Vagina (tissue), 2 donors: ENCODE results near the gene BCAS3. TPM values are rescaled to one million over a fixed set of nuclear protein-coding genes. Genes with fewer than 3 reads are reported as not detected.
"Not testable (repeated sequence)": the region's sequence is repeated elsewhere in the genome, so short reads cannot be mapped to it uniquely, and the experiment has no call there.

Experiments used
- DNase-seq, 2 donors: peaks; one replicate each; pipeline ENCODE4 v3.0.0-alpha.2; 2017; ENCODE audit errors: extremely low spot score in 2 of 2
- H3K27ac ChIP-seq: fragments of 200-600 bp; sonication (generic); one replicate; pipeline ENCODE4 v1.5.1; 2019
- H3K27me3 ChIP-seq: fragments of 200-600 bp; sonication (generic); one replicate; pipeline ENCODE4 v1.5.1; 2019
- H3K36me3 ChIP-seq, 2 donors: fragments of 200-600 bp; sonication (generic); one replicate each; pipeline ENCODE4 v1.5.1; 2017 to 2019
- H3K4me1 ChIP-seq: fragments of 200-600 bp; sonication (generic); one replicate; pipeline ENCODE4 v1.5.1; 2019
- H3K4me3 ChIP-seq, 2 donors: fragments of 200-600 bp; sonication (generic); 1 replicate in 1 of 2; 2 replicates in 1 of 2; pipeline ENCODE4 v1.5.1; 2016 to 2019
- H3K9me3 ChIP-seq: fragments of 200-600 bp; sonication (generic); one replicate; pipeline ENCODE4 v1.5.1; 2019
- POLR2A ChIP-seq, 2 donors: fragments of 450-650 bp; IDR thresholded peaks; one replicate each; pipeline ENCODE4 v1.6.1; 2017; ENCODE audit warnings: antibody characterized with exemption in 2 of 2, mild to moderate bottlenecking in 2 of 2, moderate library complexity in 2 of 2
- POLR2AphosphoS5 ChIP-seq, 2 donors: sonication (generic); formaldehyde crosslinking; IDR thresholded peaks; one replicate each; pipeline ENCODE4 v1.9.0; 2017; ENCODE audit warnings: antibody characterized with exemption in 2 of 2, mild to moderate bottlenecking in 2 of 2, low read depth in 1 of 2; ENCODE audit not compliant: insufficient read depth in 1 of 2
- intact Hi-C: fragments of 100-400 bp; cut with DNase I; formaldehyde crosslinking; loops from one replicate; pipeline ENCODE4 v1.15.1; 2023
- total RNA-seq: library from RNA; depleted of rRNA; stranded (reverse); fragments of >200 nt; gene quantifications from one replicate; pipeline ENCODE4 v1.2.3, GENCODE V29; 2016
- TF ChIP-seq, protein P1 (sequence below), 3 experiments: fragments of 450-650 bp in 2 of 3; fragments of 200-600 bp in 1 of 3; sonication (generic) in 1 of 3; IDR thresholded peaks; one replicate each; pipeline ENCODE4 v1.5.1; 2017 to 2019; ENCODE audit warnings: antibody characterized with exemption in 3 of 3, mild to moderate bottlenecking in 2 of 3, moderate library complexity in 2 of 3

BCAS3 gene
- total RNA-seq, 1 donor from 2014 or later: 33.1 TPM

DNA sequence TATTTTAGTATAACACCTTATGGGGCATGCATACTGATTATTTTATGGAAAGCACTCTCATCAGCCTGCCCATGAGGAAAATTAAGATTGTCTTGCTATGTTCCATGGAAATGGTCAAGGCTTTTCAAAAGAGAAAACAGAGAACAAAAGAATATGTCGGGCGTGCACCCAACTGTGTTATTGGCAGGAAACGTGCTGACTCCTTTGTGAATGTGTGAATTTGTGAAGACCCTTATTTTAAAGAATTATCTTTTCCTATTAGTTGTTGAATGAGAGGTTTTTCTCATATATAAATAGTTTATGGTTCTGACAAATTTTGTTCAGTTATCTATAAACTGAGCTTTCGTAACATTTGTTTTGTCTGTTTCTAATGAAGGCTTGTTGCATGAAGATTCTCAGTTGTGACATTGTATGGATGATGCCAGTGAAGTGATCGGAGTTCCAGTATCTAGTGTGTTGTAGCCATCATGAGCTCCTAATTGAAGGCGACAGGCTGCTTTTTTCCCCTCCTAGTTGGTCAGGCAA is 180.0 kb downstream of the BCAS3 start:
- Histone ChIP-seq H3K4me3 (no peak overlapping the region), H3K36me3 (no peaks in the 10 kb centered on the region), H3K9me3 (no peaks in the 10 kb centered on the region), H3K4me1 (no peaks in the 10 kb centered on the region), H3K27me3 (no peaks in the 10 kb centered on the region), H3K27ac (no peak overlapping the region)
- DNase-seq: no peak
- intact Hi-C loops: no loop called here
- no peak for TF ChIP-seq POLR2AphosphoS5 (IDR thresholded peaks at IDR 0.05; ENCODE audit: insufficient read depth in 1 of 2, low read depth in 1 of 2)
- TF ChIP-seq POLR2A (IDR thresholded peaks at IDR 0.05): no peak
- TF ChIP-seq, protein P1, sequence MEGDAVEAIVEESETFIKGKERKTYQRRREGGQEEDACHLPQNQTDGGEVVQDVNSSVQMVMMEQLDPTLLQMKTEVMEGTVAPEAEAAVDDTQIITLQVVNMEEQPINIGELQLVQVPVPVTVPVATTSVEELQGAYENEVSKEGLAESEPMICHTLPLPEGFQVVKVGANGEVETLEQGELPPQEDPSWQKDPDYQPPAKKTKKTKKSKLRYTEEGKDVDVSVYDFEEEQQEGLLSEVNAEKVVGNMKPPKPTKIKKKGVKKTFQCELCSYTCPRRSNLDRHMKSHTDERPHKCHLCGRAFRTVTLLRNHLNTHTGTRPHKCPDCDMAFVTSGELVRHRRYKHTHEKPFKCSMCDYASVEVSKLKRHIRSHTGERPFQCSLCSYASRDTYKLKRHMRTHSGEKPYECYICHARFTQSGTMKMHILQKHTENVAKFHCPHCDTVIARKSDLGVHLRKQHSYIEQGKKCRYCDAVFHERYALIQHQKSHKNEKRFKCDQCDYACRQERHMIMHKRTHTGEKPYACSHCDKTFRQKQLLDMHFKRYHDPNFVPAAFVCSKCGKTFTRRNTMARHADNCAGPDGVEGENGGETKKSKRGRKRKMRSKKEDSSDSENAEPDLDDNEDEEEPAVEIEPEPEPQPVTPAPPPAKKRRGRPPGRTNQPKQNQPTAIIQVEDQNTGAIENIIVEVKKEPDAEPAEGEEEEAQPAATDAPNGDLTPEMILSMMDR (IDR thresholded peaks at IDR 0.05): no peak

DNA sequence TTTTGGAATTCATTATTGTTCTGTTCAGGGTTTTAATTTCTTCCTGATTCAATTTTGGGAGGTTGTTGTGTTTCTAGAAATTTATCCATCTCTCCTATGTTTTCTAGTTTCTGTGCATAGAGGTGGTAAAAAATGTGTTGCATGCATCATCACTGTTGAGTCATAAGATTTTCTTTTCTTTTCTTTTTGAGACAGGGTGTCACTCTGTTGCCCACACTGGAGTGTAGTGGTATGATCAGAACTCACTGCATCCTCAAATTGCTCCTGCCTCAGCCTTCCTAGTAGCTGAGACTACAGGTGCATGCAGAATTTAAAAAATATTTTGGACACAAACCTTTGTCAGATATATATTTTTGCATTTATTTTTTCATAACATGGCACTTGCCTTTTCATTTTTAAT is 184.8 kb downstream of the BCAS3 start:
- Histone ChIP-seq H3K4me1 (no peaks in the 10 kb centered on the region), H3K36me3 (no peaks in the 10 kb centered on the region), H3K27me3 (no peaks in the 10 kb centered on the region), H3K4me3 (no peak overlapping the region), H3K9me3 (no peaks in the 10 kb centered on the region), H3K27ac (no peak overlapping the region)
- intact Hi-C loops: no loop called here
- no peak for DNase-seq
- no peak for TF ChIP-seq POLR2A (IDR thresholded peaks at IDR 0.05)
- TF ChIP-seq, protein P1 (IDR thresholded peaks at IDR 0.05): no peak
- no peak for TF ChIP-seq POLR2AphosphoS5 (IDR thresholded peaks at IDR 0.05; ENCODE audit: insufficient read depth in 1 of 2, low read depth in 1 of 2)

DNA sequence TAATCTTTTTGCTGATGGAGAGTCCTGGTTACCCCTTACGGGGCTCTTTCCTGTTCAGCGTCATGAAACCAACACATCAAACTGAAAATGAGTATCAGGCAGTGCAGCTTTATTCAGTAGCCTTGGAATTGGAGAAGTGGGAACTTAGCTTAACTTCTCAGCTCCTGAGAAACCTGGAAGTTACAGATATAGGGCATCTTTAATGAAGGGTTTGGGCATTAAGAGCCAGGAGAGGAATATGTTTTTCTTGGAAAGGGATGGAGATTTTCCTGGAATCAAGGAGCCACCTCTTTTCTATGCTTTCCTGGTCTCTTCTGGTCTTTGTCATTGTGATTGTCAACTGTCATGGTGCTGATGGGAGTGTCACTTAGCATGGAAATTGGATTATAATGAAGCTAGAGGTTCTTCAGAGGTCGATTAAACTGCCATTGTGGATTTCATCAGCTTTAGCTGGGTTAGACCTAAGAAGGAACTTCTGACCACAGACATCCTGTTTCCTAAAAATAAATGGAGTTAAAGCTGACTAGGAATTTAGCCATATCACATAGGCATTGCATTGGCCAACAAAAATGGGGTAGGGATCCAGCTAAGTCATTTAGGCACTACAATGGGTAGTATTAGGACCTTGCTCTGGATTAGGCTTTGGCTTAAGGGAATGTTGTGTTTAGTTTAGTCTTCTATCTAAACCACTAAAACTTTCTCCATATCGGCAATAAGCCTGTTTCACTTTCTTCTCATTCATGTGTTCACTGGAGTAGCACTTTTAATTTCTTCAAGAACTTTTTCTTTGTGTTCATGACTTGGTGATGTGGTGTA is 186.4 kb downstream of the BCAS3 start:
- no peak for DNase-seq
- no peak for TF ChIP-seq POLR2A (IDR thresholded peaks at IDR 0.05)
- TF ChIP-seq, protein P1 (IDR thresholded peaks at IDR 0.05): no peak
- TF ChIP-seq POLR2AphosphoS5 (IDR thresholded peaks at IDR 0.05; ENCODE audit: insufficient read depth in 1 of 2, low read depth in 1 of 2): no peak
- H3K4me1 ChIP-seq: no peaks in the 10 kb centered on the region
- no peak overlapping the region for H3K4me3 ChIP-seq
- no peak overlapping the region for H3K27ac ChIP-seq
- intact Hi-C loops: no loop called here
- H3K27me3 ChIP-seq: no peaks in the 10 kb centered on the region
- no peaks in the 10 kb centered on the region for H3K36me3 ChIP-seq
- no peaks in the 10 kb centered on the region for H3K9me3 ChIP-seq

DNA sequence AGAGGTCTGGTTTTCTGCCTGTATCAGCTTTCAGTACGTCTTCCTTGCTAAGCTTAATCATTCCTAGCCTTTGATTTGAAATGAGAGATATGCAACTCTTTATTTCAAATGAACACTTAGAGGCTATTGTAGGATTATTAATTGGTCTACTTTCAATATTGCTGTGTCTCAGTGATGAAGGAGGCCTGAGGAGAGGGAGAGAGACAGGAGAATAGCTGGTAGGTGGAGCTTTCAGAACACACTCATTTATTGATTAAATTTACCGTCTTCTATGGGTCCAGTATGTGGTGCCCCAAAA is 187.0 kb downstream of the BCAS3 start:
- Histone ChIP-seq H3K9me3 (no peaks in the 10 kb centered on the region), H3K27me3 (no peaks in the 10 kb centered on the region), H3K36me3 (no peaks in the 10 kb centered on the region), H3K4me3 (no peak overlapping the region), H3K27ac (no peak overlapping the region), H3K4me1 (no peaks in the 10 kb centered on the region)
- intact Hi-C loops: no loop called here
- no peak for DNase-seq
- TF ChIP-seq POLR2AphosphoS5 (IDR thresholded peaks at IDR 0.05; ENCODE audit: insufficient read depth in 1 of 2, low read depth in 1 of 2): no peak
- TF ChIP-seq, protein P1 (IDR thresholded peaks at IDR 0.05): no peak
- TF ChIP-seq POLR2A (IDR thresholded peaks at IDR 0.05): no peak

DNA sequence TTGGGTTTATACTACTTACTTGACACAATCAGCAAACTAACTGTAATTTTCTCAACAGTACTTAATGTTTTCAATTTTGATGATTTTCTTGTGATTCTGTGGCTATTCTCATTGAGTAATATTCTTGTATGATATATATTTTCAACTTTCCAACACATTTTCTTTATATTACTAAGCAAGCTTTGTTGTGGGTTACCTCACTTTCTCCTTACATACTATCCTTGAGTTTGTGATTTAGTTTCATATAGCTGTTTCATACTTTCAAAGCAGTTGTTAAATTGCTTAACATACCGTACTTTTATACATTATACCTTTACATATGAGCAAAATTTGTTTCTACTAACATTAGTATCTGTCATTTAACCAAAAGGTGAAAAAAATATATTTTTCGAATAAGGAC is 197.1 kb downstream of the BCAS3 start:
- no peak overlapping the region for H3K27ac ChIP-seq
- H3K36me3 ChIP-seq: no peaks in the 10 kb centered on the region
- no peaks in the 10 kb centered on the region for H3K9me3 ChIP-seq
- intact Hi-C loops: no loop called here
- H3K4me1 ChIP-seq: no peaks in the 10 kb centered on the region
- no peak overlapping the region for H3K4me3 ChIP-seq
- H3K27me3 ChIP-seq: no peaks in the 10 kb centered on the region
- DNase-seq: no peak
- TF ChIP-seq POLR2AphosphoS5 (IDR thresholded peaks at IDR 0.05; ENCODE audit: insufficient read depth in 1 of 2, low read depth in 1 of 2): no peak
- no peak for TF ChIP-seq POLR2A (IDR thresholded peaks at IDR 0.05)
- TF ChIP-seq, protein P1 (IDR thresholded peaks at IDR 0.05): no peak

DNA sequence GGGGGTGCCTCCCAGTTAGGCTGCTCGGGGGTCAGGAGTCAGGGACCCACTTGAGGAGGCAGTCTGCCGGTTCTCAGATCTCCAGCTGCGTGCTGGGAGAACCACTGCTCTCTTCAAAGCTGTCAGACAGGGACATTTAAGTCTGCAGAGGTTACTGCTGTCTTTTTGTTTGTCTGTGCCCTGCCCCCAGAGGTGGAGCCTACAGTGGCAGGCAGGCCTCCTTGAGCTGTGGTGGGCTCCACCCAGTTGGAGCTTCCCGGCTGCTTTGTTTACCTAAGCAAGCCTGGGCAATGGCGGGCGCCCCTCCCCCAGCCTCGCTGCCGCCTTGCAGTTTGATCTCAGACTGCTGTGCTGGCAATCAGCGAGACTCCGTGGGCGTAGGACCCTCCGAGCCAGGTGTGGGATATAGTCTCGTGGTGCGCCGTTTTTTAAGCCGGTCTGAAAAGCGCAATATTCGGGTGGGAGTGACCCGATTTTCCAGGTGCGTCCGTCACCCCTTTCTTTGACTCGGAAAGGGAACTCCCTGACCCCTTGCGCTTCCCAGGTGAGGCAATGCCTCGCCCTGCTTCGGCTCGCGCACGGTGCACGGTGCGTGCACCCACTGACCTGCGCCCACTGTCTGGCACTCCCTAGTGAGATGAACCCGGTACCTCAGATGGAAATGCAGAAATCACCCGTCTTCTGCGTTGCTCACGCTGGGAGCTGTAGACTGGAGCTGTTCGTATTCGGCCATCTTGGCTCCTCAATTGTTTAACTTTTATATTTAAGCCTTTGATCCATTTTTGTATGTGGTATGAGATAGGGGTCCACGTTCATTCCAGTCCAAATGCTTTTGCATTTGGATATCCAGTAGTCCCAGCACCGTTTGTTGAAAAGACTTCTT is 209.3 kb downstream of the BCAS3 start:
- H3K36me3 ChIP-seq, H3K27ac ChIP-seq, H3K4me1 ChIP-seq, H3K9me3 ChIP-seq, intact Hi-C loops, H3K27me3 ChIP-seq, DNase-seq: not testable (repeated sequence)
- H3K4me3 ChIP-seq: peak overlapping the region in 1 of 2 donors; percentile 32
